ENCODE results near the gene MMD.

- TF ChIP-seq CTCF (IDR thresholded peaks at IDR 0.05), result no peak
- TF ChIP-seq EZH2 (IDR thresholded peaks at IDR 0.05; ENCODE audit: borderline replicate concordance, insufficient read depth, low read depth, low read length, poor library complexity, severe bottlenecking), result no peak
These were observed 75.0 kb downstream of the MMD start for GRCh38 chr17:55346658-55347057.

Data from B cell (primary cell).